Dermis microvascular lymphatic vessel endothelial cell (primary cell): Measurements from ENCODE around the gene BTBD1. TPM values are rescaled to one million over a fixed set of nuclear protein-coding genes. Genes with fewer than 3 reads are reported as not detected.

Experiments
- DNase-seq, 2 donors: peaks; one replicate each; pipeline versions ENCODE4 v3.0.0 to v3.0.0-alpha.2; 2010; ENCODE audit warnings: low read depth in 2 of 2
- total RNA-seq: library from RNA; depleted of rRNA; stranded (reverse); fragments of >200 nt; gene quantifications from 2 replicates; pipeline ENCODE4 v1.2.1, GENCODE V29; 2014

Gene BTBD1
- total RNA-seq, 1 donor from 2014 or later: 94.2 TPM

- DNase-seq: no peak
These were observed 72.0 kb downstream of the BTBD1 start for GRCh38 chr15:82995076-82995475.

- DNase-seq: no peak
These were observed 73.9 kb downstream of the BTBD1 start for GRCh38 chr15:82993144-82993543.

GRCh38 chr15:82992436-82992998 lies 74.5 kb downstream of the BTBD1 start:
- DNase-seq: no peak

GRCh38 chr15:82986442-82986780 lies 80.6 kb downstream of the BTBD1 start:
- DNase-seq: peak in 1 of 2 donors; percentile 35

- peak; percentile 90 to 92 for DNase-seq
These were observed 81.2 kb downstream of the BTBD1 start, which contains the start of gene RAMAC for GRCh38 chr15:82985688-82986441. Gene RAMAC, plus strand, starts transcription at chr15:82986210. Its CDS starts 2,809 bp downstream, at chr15:82989019.

GRCh38 chr15:82980981-82981380 lies 86.1 kb downstream of the BTBD1 start:
- DNase-seq: no peak

GRCh38 chr15:82979726-82980125 lies 87.3 kb downstream of the BTBD1 start:
- no peak for DNase-seq

GRCh38 chr15:82978438-82978837 lies 88.6 kb downstream of the BTBD1 start:
- no peak for DNase-seq

GRCh38 chr15:82977076-82977475 lies 90.0 kb downstream of the BTBD1 start:
- no peak for DNase-seq

GRCh38 chr15:82972990-82973389 lies 94.1 kb downstream of the BTBD1 start:
- no peak for DNase-seq

- no peak for DNase-seq
These were observed 95.7 kb downstream of the BTBD1 start for GRCh38 chr15:82971218-82971984.

GRCh38 chr15:82970696-82971095 lies 96.4 kb downstream of the BTBD1 start:
- no peak for DNase-seq

GRCh38 chr15:82970078-82970686 lies 96.9 kb downstream of the BTBD1 start:
- DNase-seq: no peak

- DNase-seq: no peak
These were observed 97.7 kb downstream of the BTBD1 start for GRCh38 chr15:82969353-82969752.

GRCh38 chr15:82968066-82968465 lies 99.0 kb downstream of the BTBD1 start:
- DNase-seq: no peak

- no peak for DNase-seq
These were observed 100.4 kb downstream of the BTBD1 start for GRCh38 chr15:82966671-82967071.

Other genes with a start within 250 kb of the BTBD1 start
- under 0.01 TPM in 2 replicates for gene HOMER2, start 114.5 kb downstream of the BTBD1 start, total RNA-seq
- gene RAMAC, start 81.0 kb downstream of the BTBD1 start, total RNA-seq: 22.6 and 24.1 TPM in 2 replicates
- 10.1 and 12.6 TPM in 2 replicates for gene C15orf40, start 55.6 kb downstream of the BTBD1 start, total RNA-seq
- gene TM6SF1, start 40.4 kb upstream of the BTBD1 start, total RNA-seq: 25.3 and 34.4 TPM in 2 replicates
- 25.5 and 26.4 TPM in 2 replicates for gene HDGFL3, start 140.6 kb upstream of the BTBD1 start, total RNA-seq
- 1.0 and 1.6 TPM in 2 replicates for gene BNC1, start 217.4 kb upstream of the BTBD1 start, total RNA-seq